GM23338 (cell line): ENCODE measurements around the gene CHCHD6. TPM values are rescaled to one million over a fixed set of nuclear protein-coding genes. Genes with fewer than 3 reads are reported as not detected.

Experiments used
- ATAC-seq: fragments of 200-7000 bp; cut with Tn5 transposase; 3 replicates; pipeline ENCODE4 v1.9.1; 2020
- DNase-seq: peaks from one replicate; pipeline ENCODE4 v3.0.0-alpha.2; 2015; ENCODE audit warnings: low spot score
- H2AFZ ChIP-seq: fragments of 200-600 bp; sonication (generic); 2 replicates; pipeline ENCODE4 v1.8.0; 2016; ENCODE audit warnings: antibody characterized with exemption, mild to moderate bottlenecking, moderate library complexity
- H3F3A ChIP-seq: fragments of 200-600 bp; sonication (generic); replicated peaks from 2 replicates; pipeline ENCODE4 v1.8.0; 2017; ENCODE audit warnings: antibody characterized with exemption, mixed run types, low read depth
- H3K27ac ChIP-seq: fragments of 200-600 bp; sonication (generic); 2 replicates; pipeline ENCODE4 v1.6.1; 2016; ENCODE audit warnings: low read depth
- H3K27me3 ChIP-seq: fragments of 200-600 bp; sonication (generic); 2 replicates; pipeline ENCODE4 v1.8.0; 2016; ENCODE audit warnings: mild to moderate bottlenecking, mixed run types, moderate library complexity; ENCODE audit not compliant: insufficient read depth
- H3K36me3 ChIP-seq: fragments of 200-600 bp; sonication (generic); 2 replicates; pipeline ENCODE4 v1.8.0; 2016; ENCODE audit warnings: mild to moderate bottlenecking; ENCODE audit not compliant: insufficient read depth
- H3K4me1 ChIP-seq: fragments of 200-600 bp; sonication (generic); 2 replicates; pipeline ENCODE4 v1.8.0; 2016; ENCODE audit warnings: mild to moderate bottlenecking, moderate library complexity; ENCODE audit not compliant: insufficient read depth
- H3K4me2 ChIP-seq: fragments of 200-600 bp; sonication (generic); 2 replicates; pipeline ENCODE4 v1.7.1; 2017; ENCODE audit warnings: mixed run types
- H3K4me3 ChIP-seq: fragments of 200-600 bp; sonication (generic); 2 replicates; pipeline ENCODE4 v1.6.1; 2016; ENCODE audit warnings: mixed run types
- H3K79me2 ChIP-seq: fragments of 200-600 bp; sonication (generic); replicated peaks from 2 replicates; pipeline ENCODE4 v1.8.0; 2017; ENCODE audit warnings: mild to moderate bottlenecking; ENCODE audit not compliant: insufficient read depth
- H3K9me2 ChIP-seq: fragments of 200-600 bp; sonication (generic); 2 replicates; pipeline ENCODE4 v1.8.0; 2017; ENCODE audit not compliant: insufficient read depth
- H4K20me1 ChIP-seq: fragments of 200-600 bp; sonication (generic); replicated peaks from 2 replicates; pipeline ENCODE4 v1.8.0; 2017; ENCODE audit warnings: mild to moderate bottlenecking; ENCODE audit not compliant: insufficient read depth
- H3K27ac Mint-ChIP-seq: 2 replicates; pipeline ENCODE4 v1.8.0; 2020; ENCODE audit warnings: inconsistent platforms, mild to moderate bottlenecking, moderate library complexity, mixed read lengths
- H3K27me3 Mint-ChIP-seq: 3 replicates; pipeline ENCODE4 v1.8.0; 2022; ENCODE audit warnings: low read depth, mild to moderate bottlenecking, moderate library complexity, mixed read lengths, inconsistent platforms; ENCODE audit not compliant: insufficient read depth, poor library complexity
- H3K36me3 Mint-ChIP-seq: 3 replicates; pipeline ENCODE4 v1.8.0; 2021; ENCODE audit warnings: low read depth, mild to moderate bottlenecking, inconsistent platforms, moderate library complexity, mixed read lengths
- H3K4me1 Mint-ChIP-seq: 3 replicates; pipeline ENCODE4 v1.8.0; 2020; ENCODE audit warnings: mild to moderate bottlenecking, inconsistent platforms, mixed read lengths
- H3K4me3 Mint-ChIP-seq: 3 replicates; pipeline ENCODE4 v1.8.0; 2021; ENCODE audit warnings: moderate library complexity, mild to moderate bottlenecking, inconsistent platforms, mixed read lengths
- H3K9me3 Mint-ChIP-seq: 3 replicates; pipeline ENCODE4 v1.8.0; 2020; ENCODE audit warnings: moderate library complexity, mild to moderate bottlenecking, inconsistent platforms, mixed read lengths
- CREB1 ChIP-seq: fragments of 250-450 bp; sonication (Bioruptor Pico); IDR thresholded peaks from 2 replicates; pipeline ENCODE4 v1.5.0; 2020; ENCODE audit warnings: low read depth, mild to moderate bottlenecking, moderate library complexity
- EZH2 ChIP-seq: fragments of 200-600 bp; sonication (generic); IDR thresholded peaks from one replicate; pipeline ENCODE4 v1.8.0; 2017; ENCODE audit warnings: antibody characterized with exemption, mild to moderate bottlenecking, low read depth; ENCODE audit not compliant: unreplicated experiment
- EZH2phosphoT487 ChIP-seq: fragments of 200-600 bp; sonication (generic); IDR thresholded peaks from one replicate; pipeline ENCODE4 v1.8.1; 2018; ENCODE audit warnings: antibody characterized with exemption; ENCODE audit not compliant: unreplicated experiment
- JUNB ChIP-seq: IDR thresholded peaks from one replicate; pipeline ENCODE4 v1.6.1; 2016; ENCODE audit warnings: antibody characterized with exemption; ENCODE audit not compliant: unreplicated experiment
- NANOG ChIP-seq: IDR thresholded peaks from 2 replicates; pipeline ENCODE4 v1.6.1; 2016; ENCODE audit warnings: antibody characterized with exemption, borderline replicate concordance
- POLR2AphosphoS5 ChIP-seq: IDR thresholded peaks from 2 replicates; pipeline ENCODE4 v1.6.1; 2016; ENCODE audit warnings: antibody characterized with exemption, low read depth
- REST ChIP-seq: IDR thresholded peaks from one replicate; pipeline ENCODE4 v1.6.1; 2018; ENCODE audit warnings: antibody characterized with exemption; ENCODE audit not compliant: unreplicated experiment
- STAT1 ChIP-seq: IDR thresholded peaks from one replicate; pipeline ENCODE4 v1.6.1; 2016; ENCODE audit warnings: antibody characterized with exemption; ENCODE audit not compliant: unreplicated experiment
- ZNF114 ChIP-seq: fragments of 250-450 bp; sonication (Bioruptor Pico); IDR thresholded peaks from 2 replicates; pipeline ENCODE4 v1.5.0; 2020; ENCODE audit warnings: mild to moderate bottlenecking, moderate library complexity
- ZNF331 ChIP-seq: fragments of 250-450 bp; sonication (Bioruptor Pico); IDR thresholded peaks from 2 replicates; pipeline ENCODE4 v1.5.0; 2020; ENCODE audit warnings: low read depth, mild to moderate bottlenecking, moderate library complexity
- polyA plus RNA-seq: library from polyadenylated mRNA; unstranded; fragments of >200 nt; fragmentation: Nextera tagmentation; extraction: Ambion mirVana; gene quantifications from 2 replicates; pipeline ENCODE4 v1.2.1, GENCODE V29; 2016
- total RNA-seq: library from RNA; depleted of rRNA; stranded (reverse); fragments of >200 nt; shearing (Covaris generic); gene quantifications from 2 replicates; pipeline ENCODE4 v1.2.3, GENCODE V29; 2014
- TF ChIP-seq, protein P1 (sequence below): IDR thresholded peaks from 2 replicates; pipeline ENCODE4 v1.6.1; 2016; ENCODE audit warnings: antibody characterized with exemption
- TF ChIP-seq, protein P2 (sequence below): fragments of 250-450 bp; sonication (Bioruptor Pico); IDR thresholded peaks from 2 replicates; pipeline ENCODE4 v1.5.0; 2020; ENCODE audit warnings: mild to moderate bottlenecking, moderate library complexity
- TF ChIP-seq, protein P3 (sequence below), 2 experiments: fragments of 200-600 bp in 1 of 2; sonication (generic) in 1 of 2; conservative IDR thresholded peaks; 2 replicates each; pipeline versions ENCODE4 v1.5.1 to v1.6.1; 2016 to 2017; ENCODE audit warnings: antibody characterized with exemption in 2 of 2, low read depth in 2 of 2, mild to moderate bottlenecking in 2 of 2, moderate library complexity in 1 of 2

The CHCHD6 gene
- total and polyA plus RNA-seq, 2 experiments from 2014 or later = 28.8 to 43.0 TPM

DNA sequence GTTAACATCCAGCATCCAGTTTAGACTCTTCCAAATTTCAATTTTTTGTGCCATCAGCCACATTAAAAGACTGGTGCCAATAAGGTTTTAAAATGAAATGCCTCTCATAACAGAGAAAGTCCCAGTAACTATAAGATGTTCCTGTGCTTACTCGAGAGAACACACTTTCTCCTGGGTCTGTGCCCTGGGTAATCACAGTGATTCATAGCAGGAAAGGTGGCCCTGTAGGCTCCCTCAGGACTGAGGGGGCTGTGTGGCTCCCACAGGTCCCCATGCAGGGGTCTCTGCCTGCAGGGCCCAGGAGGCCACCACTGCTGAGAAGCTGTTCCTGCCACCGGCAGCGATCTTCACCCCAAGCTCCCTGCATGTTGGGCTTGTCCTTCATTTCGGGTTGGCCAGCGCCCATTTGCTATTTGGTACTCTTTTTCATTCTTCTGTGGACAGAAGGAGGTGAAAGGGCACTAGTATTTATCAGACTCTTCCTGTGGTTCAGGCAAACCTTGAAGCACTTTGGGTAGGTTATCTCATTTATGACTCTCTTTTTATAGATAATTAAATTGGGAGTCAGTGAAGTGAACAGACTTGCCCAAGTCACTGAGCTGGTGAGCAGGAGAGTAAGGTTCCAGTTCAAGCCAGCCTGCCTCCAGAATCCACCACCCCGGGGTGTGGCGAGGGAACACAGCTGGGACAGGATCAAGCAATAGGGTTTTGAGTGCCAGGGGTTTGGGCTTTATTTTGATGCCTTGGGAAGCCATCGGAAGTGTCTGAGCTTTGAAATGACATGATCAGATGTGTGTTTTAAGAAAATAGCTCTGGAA lies 234.7 kb downstream of the CHCHD6 start:
- H3K4me2 ChIP-seq = no peak overlapping the region
- no peaks in the 10 kb centered on the region for H3K4me1 ChIP-seq
- no peak for DNase-seq
- Mint-ChIP-seq H3K4me3 (no peak overlapping the region), H3K4me1 (peaks cover 9% of the 10 kb centered on the region), H3K36me3 (no peaks in the 10 kb centered on the region), H3K27me3 (peaks cover 1% of the 10 kb centered on the region), H3K27ac (no peak overlapping the region), H3K9me3 (no peaks in the 10 kb centered on the region)
- H3K4me3 ChIP-seq = no peak overlapping the region
- H3F3A ChIP-seq = no peaks in the 10 kb centered on the region
- H3K36me3 ChIP-seq = no peaks in the 10 kb centered on the region
- H3K79me2 ChIP-seq = no peaks in the 10 kb centered on the region
- no peaks in the 10 kb centered on the region for H3K27me3 ChIP-seq
- H2AFZ ChIP-seq = no peak overlapping the region
- H3K27ac ChIP-seq = peak overlapping the region; percentile 78; the same call in 1 of the 2 replicates
- no peaks in the 10 kb centered on the region for H3K9me2 ChIP-seq
- ATAC-seq = peak; percentile 38; the same call in 1 of the 3 replicates
- no peaks in the 10 kb centered on the region; the same call in 1 of the 2 replicates for H4K20me1 ChIP-seq
- TF ChIP-seq, protein P1, sequence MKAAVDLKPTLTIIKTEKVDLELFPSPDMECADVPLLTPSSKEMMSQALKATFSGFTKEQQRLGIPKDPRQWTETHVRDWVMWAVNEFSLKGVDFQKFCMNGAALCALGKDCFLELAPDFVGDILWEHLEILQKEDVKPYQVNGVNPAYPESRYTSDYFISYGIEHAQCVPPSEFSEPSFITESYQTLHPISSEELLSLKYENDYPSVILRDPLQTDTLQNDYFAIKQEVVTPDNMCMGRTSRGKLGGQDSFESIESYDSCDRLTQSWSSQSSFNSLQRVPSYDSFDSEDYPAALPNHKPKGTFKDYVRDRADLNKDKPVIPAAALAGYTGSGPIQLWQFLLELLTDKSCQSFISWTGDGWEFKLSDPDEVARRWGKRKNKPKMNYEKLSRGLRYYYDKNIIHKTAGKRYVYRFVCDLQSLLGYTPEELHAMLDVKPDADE = no peak
- TF ChIP-seq CREB1 (CRISPR knock-in tag) = no peak
- no peak for TF ChIP-seq EZH2phosphoT487
- TF ChIP-seq, protein P2, sequence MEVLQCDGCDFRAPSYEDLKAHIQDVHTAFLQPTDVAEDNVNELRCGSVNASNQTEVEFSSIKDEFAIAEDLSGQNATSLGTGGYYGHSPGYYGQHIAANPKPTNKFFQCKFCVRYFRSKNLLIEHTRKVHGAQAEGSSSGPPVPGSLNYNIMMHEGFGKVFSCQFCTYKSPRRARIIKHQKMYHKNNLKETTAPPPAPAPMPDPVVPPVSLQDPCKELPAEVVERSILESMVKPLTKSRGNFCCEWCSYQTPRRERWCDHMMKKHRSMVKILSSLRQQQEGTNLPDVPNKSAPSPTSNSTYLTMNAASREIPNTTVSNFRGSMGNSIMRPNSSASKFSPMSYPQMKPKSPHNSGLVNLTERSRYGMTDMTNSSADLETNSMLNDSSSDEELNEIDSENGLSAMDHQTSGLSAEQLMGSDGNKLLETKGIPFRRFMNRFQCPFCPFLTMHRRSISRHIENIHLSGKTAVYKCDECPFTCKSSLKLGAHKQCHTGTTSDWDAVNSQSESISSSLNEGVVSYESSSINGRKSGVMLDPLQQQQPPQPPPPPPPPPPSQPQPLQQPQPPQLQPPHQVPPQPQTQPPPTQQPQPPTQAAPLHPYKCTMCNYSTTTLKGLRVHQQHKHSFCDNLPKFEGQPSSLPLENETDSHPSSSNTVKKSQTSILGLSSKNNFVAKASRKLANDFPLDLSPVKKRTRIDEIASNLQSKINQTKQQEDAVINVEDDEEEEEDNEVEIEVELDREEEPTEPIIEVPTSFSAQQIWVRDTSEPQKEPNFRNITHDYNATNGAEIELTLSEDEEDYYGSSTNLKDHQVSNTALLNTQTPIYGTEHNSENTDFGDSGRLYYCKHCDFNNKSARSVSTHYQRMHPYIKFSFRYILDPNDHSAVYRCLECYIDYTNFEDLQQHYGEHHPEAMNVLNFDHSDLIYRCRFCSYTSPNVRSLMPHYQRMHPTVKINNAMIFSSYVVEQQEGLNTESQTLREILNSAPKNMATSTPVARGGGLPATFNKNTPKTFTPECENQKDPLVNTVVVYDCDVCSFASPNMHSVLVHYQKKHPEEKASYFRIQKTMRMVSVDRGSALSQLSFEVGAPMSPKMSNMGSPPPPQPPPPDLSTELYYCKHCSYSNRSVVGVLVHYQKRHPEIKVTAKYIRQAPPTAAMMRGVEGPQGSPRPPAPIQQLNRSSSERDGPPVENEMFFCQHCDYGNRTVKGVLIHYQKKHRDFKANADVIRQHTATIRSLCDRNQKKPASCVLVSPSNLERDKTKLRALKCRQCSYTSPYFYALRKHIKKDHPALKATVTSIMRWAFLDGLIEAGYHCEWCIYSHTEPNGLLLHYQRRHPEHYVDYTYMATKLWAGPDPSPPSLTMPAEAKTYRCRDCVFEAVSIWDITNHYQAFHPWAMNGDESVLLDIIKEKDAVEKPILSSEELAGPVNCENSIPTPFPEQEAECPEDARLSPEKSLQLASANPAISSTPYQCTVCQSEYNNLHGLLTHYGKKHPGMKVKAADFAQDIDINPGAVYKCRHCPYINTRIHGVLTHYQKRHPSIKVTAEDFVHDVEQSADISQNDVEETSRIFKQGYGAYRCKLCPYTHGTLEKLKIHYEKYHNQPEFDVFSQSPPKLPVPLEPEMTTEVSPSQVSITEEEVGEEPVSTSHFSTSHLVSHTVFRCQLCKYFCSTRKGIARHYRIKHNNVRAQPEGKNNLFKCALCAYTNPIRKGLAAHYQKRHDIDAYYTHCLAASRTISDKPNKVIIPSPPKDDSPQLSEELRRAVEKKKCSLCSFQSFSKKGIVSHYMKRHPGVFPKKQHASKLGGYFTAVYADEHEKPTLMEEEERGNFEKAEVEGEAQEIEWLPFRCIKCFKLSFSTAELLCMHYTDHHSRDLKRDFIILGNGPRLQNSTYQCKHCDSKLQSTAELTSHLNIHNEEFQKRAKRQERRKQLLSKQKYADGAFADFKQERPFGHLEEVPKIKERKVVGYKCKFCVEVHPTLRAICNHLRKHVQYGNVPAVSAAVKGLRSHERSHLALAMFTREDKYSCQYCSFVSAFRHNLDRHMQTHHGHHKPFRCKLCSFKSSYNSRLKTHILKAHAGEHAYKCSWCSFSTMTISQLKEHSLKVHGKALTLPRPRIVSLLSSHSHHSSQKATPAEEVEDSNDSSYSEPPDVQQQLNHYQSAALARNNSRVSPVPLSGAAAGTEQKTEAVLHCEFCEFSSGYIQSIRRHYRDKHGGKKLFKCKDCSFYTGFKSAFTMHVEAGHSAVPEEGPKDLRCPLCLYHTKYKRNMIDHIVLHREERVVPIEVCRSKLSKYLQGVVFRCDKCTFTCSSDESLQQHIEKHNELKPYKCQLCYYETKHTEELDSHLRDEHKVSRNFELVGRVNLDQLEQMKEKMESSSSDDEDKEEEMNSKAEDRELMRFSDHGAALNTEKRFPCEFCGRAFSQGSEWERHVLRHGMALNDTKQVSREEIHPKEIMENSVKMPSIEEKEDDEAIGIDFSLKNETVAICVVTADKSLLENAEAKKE (CRISPR knock-in tag) = no peak
- no peak for TF ChIP-seq STAT1
- no peak for TF ChIP-seq POLR2AphosphoS5
- TF ChIP-seq ZNF114 (CRISPR knock-in tag) = no peak
- no peak for TF ChIP-seq NANOG
- TF ChIP-seq REST = no peak
- TF ChIP-seq, protein P3, sequence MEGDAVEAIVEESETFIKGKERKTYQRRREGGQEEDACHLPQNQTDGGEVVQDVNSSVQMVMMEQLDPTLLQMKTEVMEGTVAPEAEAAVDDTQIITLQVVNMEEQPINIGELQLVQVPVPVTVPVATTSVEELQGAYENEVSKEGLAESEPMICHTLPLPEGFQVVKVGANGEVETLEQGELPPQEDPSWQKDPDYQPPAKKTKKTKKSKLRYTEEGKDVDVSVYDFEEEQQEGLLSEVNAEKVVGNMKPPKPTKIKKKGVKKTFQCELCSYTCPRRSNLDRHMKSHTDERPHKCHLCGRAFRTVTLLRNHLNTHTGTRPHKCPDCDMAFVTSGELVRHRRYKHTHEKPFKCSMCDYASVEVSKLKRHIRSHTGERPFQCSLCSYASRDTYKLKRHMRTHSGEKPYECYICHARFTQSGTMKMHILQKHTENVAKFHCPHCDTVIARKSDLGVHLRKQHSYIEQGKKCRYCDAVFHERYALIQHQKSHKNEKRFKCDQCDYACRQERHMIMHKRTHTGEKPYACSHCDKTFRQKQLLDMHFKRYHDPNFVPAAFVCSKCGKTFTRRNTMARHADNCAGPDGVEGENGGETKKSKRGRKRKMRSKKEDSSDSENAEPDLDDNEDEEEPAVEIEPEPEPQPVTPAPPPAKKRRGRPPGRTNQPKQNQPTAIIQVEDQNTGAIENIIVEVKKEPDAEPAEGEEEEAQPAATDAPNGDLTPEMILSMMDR (conservative IDR thresholded peaks at IDR 0.05; ENCODE audit: low read depth in 2 of 2) = no peak
- TF ChIP-seq JUNB = no peak
- TF ChIP-seq EZH2 = no peak
- TF ChIP-seq ZNF331 = no peak
